Left ventricle myocardium superior (tissue), 1 donor: ENCODE measurements around the gene SND1. TPM values are rescaled to one million over a fixed set of nuclear protein-coding genes. Genes with fewer than 3 reads are reported as not detected.
"Not testable (repeated sequence)": the region's sequence is repeated elsewhere in the genome, so short reads cannot be mapped to it uniquely, and the experiment has no call there.

Source experiments
- ATAC-seq: fragments of 200-7000 bp; cut with Tn5 transposase; one replicate; pipeline ENCODE4 v1.9.1; 2020; ENCODE audit warnings: mild to moderate bottlenecking, moderate library complexity
- DNase-seq: peaks from one replicate; pipeline ENCODE4 v3.0.0-alpha.2; 2020
- intact Hi-C: fragments of 100-400 bp; cut with micrococcal nuclease; formaldehyde crosslinking; loops from one replicate; pipeline ENCODE4 v1.11.0; 2022
- total RNA-seq: library from RNA; stranded (reverse); fragmentation: NEBNext Ultra II Directional; extraction: Animal tissue kit (Norgen Biotek cat#: 25700); gene quantifications from one replicate; pipeline ENCODE4 v1.2.1, GENCODE V29; 2021
- donor health status: DM: no; HTN: yes; CAD: no; lungs with severe emphysema.

SND1 gene
- total RNA-seq, 1 donor from 2014 or later: 92.3 TPM

DNA sequence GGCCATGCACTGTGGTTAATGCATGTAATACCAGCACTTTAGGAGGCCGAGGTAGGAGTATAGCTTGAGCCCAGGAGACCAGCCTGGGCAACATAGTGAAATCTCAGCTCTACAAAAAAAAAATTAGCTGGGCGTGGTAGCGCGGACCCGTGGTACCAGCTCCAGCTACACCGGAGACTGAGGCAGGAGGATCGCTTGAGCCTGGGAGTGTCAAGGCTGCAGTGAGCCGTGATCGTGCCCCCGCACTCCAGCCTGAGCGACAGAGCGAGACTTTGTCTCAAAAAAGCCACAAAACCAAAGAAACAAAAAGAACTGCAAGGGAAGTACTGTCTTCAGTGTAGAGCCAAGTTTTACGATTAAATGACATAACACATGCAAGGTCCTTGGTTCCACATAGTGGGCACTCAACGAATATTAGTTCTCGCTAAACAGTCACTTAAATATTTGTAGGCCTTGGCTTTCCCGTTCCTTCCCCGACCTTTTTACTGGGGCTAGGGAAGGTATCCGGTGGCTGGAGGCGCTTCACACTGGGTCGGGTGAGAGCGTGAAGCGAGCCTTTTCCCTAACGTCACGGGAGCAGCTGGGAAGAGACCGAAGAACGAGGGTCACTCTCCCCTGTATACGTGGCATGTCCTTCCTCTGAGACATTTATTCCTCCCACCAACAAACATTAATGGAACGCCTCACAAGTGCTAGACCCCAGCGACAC lies 993 bp upstream of the SND1 start:
- intact Hi-C loops: no loop called here
- DNase-seq: no peak

DNA sequence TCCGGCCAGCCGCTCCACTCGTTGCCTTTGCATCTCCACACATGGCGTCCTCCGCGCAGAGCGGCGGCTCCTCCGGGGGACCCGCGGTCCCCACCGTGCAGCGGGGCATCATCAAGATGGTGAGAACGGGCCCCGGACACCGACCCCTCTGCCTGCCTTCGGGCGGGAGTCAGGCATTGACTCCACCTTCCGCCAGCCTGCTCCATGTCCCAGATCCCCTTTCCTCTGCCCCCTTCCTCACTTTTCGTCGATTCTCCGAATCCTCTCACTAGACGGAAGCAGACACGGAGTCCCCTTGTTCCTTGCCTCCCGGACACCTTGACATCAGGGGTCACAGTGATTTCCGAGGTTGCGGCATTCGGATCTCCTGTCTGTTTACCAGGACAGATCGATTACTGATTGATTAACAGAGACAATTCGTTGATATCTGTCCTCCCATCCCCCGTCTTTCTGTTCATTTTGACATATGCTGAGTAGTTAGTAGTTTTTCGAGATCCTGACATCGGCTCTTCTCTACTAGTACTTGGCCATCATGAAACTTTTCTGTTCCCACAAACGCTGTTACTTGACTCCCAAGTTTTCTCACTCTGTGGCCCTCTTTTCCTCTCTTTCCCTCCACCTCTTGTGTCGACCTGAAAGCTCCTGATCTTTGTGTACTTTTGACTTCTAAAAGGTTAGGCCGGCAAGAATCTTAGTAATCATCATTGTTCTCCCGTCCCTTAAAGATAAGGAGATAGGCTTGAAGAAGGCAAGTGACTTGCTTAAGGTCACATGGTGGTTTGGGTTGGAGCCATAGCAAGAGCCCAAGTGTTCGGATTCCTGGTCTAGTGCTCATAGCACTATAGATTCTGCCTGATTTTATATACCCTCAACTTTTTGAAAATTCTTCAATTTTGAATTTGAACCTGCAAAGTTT lies 597 bp downstream of the SND1 start:
- no peak for DNase-seq
- intact Hi-C loops: no loop called here

More for the DNA sequence above, 993 bp upstream of the SND1 start:
- ATAC-seq: peak; percentile 24

DNA sequence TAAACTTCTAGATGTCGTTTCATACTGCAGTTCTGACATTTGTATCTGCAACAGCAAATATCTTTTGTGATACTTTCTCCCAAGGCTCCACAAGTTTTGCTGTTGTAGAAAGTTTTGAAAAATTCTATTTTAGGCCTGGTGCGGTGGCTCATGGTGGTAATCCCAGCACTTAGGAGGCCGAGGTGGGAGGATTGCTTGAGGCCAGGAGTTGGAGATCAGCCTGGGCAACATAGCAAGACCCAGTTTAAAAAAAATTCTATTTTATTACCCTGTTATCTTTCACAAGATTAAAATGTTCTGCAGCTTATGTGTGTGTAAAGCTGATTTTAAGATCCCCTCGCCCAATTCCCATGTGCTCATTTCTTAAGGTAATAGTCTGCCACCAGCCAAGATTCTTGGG lies 1.4 kb downstream of the SND1 start:
- intact Hi-C loops: no loop called here
- ATAC-seq: no peak
- DNase-seq: no peak

More for the DNA sequence above, 597 bp downstream of the SND1 start:
- peak; percentile 24 for ATAC-seq

DNA sequence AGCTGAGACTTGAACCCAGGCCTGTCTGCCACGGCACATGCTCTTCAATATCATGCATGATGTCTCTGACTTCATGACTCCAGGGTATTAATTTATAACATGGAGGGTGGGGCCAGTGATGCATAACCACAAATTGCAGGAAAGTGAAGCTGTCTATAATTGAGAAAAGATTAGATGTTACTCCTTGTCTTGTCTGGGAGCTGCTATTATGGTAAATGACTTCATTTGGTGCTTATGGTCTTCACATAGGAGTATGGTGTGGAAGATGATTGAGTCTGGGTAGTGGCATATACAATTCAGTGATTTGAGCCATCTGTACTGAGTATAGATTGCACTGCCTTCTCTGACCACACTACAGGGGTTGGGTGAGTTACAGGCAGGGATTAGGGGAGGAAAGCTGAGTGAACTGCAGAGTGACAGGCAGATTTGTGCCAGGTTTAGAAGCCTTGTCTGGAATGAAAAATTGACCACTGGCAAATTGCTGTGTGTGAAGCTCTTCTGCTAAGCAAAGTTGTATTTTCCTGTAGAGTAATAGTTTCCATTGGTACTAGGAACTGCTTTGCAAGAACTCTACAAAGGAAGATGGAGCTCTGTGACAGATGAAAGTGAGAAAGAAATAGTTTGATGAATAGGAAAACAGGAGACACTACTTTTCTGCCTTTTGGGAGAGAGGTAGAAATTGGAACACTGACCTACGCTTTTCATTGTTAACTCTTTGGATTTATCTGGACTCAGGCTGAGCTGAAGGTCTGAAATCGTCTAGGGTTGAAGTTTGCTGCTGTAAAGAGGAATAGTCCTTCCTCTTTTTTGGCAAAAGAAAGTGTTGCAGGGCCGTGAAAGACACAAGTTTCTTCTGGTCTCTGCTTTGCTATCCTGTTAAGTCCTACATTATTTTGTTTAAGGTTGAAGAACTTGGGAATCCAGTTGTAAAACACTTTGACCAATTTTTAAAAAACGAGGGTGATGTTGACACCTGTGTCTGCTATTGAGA lies 2.7 kb downstream of the SND1 start:
- DNase-seq (no peak), ATAC-seq (no peak)
- intact Hi-C loops: no loop called here

DNA sequence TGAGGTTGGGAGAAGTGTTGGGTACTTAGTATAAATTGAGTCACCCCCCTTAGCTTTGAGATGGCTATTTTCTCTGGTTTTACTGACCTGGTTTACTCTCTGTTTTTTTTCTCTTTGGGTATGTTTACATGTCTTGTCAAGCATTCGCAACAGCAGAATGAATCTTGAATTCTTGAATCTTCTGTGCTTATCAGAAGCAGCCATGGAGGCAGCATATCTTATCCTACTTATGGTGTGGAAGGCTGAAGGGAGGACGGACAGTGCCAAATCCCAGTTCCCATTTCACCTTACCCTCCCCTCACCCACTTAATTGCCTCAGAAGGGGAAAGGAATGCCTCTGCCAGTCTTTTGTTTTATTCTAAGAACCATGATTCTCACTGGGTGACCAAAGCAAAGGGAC lies 3.7 kb downstream of the SND1 start:
- no peak for ATAC-seq
- intact Hi-C loops: no loop called here

DNA sequence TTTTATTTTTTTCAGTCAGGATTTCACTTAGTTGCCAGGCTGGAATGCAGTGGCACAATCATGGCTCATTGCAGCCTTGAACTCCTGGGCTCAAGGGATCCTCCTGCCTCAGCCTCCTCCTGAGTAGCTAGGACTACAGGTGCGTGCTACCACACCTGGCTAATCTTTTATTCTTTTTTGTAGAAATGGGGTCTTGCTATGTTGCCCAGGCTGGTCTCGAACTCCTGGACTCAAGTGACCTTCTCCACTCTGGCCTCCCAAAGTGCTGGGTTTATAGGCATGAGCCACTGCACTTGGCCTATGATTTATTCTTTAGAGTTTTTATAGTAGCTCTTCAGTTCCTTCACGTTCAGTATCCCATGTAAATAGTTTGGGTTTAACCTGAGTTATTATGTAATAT lies 5.5 kb downstream of the SND1 start:
- no peak for ATAC-seq
- intact Hi-C loops: no loop called here
- DNase-seq: no peak

More for the DNA sequence above, 3.7 kb downstream of the SND1 start:
- DNase-seq: no peak

DNA sequence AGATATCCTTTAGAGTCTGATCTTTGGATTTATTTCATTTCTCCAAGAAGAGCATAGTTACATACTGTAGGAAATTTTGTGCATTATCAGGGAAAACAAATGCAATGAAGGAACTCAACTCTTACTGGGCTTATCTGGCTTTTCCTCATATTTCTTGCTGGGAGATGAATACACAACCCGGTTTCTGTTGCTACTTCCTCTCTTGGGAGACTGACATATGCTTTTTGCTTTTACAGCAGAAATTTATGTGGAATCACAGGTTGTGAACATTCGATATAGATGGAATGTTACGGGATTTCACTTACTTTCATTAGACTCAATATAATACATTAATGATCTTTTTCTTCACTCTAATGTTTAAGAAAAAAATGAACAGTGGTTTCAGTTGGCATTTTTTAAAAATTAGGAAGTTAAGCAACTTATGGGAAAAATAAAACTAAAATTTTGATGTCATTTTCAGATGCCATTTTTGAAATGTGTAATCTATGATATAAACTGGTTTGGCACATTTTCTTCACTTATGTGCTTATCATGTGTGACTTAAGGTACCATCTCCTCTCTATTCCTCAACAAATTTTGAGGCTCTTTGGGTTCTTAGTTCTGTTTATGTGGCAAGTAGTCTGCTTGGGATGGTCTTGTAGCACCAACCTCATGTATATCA lies 7.1 kb downstream of the SND1 start:
- no peak for DNase-seq
- no peak for ATAC-seq

DNA sequence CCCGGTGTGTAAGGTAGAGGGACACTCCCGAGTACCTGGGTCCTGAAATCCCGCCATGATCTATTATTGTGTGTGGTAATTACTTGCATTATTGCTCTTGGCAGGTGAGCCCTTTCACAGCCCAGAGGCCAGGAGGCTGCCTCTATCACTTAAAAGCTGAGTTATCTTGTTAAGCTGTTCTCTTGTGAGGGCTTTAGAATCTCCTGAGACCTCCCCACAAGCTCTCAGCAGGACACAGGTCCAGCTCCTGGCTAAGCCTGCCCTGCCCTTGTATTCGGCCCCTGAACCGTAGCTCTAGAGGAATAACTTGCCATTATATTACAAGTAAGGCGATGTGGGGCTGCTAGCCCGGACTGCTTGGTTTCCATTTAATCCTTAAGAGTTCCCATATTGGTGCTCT lies 13.9 kb downstream of the SND1 start:
- no peak for ATAC-seq
- no peak for DNase-seq
- intact Hi-C loops: no loop called here

More for the DNA sequence above, 7.1 kb downstream of the SND1 start:
- intact Hi-C loops: no loop called here

DNA sequence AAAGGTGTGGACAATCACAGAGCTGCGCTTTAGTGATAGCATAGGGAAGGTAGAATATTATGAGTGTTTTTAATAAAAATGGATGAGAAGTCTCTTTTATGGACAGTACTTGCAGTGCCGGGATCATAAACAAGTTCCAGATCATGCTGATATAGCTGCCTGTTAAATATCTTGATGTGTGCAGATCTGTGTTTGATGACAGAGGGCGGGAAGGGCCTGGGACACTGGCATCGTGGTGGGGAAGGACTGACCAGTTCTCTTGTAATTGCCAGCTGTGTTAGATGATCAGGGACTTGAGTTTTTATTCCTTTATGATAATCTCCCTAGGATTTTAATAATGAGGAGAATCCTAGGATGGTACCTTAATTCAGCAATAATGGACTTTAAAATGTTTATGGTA lies 14.6 kb downstream of the SND1 start:
- intact Hi-C loops: no loop called here
- DNase-seq (no peak), ATAC-seq (no peak)

DNA sequence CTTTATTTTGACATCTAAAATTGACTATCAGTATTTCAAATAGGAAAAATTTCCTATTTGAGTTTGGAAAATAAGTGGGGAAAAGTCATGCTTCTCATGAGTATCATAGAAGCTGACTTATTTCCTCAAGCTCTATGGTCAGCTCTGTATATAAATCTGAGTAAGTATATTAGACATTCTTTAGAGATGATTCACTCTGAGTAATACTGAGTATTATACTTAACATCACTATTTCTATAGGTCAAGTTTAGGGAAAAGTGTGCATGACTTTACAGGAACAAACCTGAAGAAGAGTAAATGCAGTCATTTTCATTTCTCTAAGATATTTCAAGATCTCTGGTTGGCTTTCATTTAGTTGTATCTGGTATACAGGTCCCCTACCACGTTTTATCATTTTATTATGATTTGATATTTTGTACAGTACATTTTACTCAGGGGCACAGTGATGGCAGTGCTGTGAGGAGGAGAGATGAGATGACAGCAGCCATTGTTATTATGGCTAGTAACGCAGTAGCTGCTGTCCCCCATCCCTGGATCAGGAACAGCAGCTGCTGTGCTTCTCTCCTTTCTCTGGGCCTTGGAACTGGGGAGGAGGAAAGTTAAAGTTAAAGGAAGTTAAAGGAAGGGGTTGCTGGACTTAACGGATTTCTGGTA lies 15.2 kb downstream of the SND1 start:
- DNase-seq (no peak), ATAC-seq (no peak)
- intact Hi-C loops: no loop called here

DNA sequence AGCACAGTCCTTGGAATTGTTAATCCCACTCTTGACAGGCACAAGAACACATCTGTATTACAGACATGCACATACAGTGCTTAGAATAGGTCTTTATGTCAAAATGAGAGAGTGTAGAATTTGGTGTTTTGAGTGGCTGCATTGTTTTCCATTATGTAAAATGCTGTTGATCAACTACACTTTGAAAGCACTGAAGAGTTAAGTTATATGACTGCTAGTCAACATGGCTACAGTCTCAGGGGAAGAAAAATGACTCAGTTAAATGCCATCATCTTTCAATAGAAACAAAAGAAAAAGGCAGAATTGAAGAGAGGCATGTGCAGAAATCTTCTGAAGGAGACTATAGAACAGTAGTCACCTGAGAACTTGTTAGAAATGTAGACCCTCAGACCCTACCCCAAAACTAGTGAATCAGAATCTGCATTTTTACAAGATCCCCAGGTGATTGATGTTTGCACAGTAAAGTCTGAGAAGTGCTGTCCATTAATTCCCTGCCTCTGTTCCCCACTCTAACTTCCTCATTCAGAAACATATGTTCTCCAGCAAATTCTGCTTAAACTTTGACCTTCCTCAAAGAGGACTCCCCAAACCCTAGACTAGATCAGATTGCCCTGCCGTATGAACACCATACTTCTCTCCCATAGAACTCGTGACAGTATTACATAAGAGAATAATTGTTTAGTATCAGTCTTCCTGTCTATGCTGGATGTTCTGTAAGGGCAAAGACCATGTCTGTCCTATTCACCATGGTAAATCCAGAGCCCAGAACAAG lies 16.0 kb downstream of the SND1 start:
- ATAC-seq: peak; percentile 57
- DNase-seq: no peak
- intact Hi-C loops: no loop called here

DNA sequence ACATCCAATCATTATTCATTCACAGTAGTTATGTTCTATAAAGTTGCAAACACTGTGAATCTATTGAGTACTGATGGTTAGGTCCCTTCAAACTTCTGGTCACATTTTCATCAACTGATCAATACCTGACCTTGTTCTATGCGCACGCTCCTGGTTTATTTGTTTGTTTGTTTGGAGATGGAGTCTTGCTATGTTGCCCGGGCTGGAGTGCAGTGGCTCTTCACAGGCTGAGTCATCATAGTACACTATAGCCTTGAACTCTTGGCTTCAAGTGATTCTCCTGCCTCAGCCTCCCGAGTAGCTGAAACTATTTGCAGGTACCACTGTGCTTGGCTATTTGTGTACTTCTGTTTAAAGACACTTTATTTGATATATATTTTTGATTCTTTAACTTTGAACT lies 19.3 kb downstream of the SND1 start:
- intact Hi-C loops: no loop called here
- DNase-seq: no peak
- no peak for ATAC-seq

DNA sequence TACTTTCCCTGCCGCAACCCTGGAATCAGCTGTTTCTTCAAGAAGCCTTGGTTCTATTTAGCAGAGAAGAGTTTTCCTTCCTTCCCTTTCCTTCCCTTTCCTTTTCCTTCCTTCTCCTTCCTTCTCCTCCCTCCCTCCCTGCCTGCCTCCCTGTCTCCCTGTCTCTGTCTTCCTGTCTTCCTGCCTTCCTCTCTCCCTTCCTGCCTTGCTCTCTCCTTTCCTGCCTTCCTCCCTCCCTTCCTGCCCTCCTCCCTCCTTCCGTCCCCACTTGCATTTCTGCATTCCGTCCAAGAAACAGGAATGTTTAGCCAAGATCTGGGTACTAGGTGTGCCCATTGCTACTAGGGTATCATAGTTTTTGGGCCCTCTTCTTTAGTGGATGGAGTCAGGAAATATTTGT lies 21.9 kb downstream of the SND1 start:
- DNase-seq: no peak
- intact Hi-C loops: no loop called here
- no peak for ATAC-seq

DNA sequence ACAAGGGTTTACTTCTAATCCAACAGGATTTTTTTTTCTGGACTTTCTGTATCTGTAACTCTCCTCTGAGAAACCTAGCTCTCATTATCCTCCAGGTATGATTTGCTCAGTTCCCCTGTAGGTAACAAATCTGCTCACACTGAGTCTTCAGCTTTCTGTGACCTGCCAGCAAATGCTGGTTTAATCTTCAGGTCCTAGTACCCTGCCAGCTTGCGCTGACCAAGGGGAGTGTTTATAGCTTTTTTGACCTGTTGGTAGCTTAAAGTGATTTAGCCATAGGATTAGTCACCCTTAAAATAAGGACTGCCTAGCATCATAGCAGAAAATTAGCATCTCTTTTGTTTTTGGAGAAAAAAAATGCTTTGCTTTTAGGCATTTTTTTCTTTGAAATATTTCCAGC lies 22.4 kb downstream of the SND1 start:
- no peak for DNase-seq
- intact Hi-C loops: no loop called here
- ATAC-seq: no peak

DNA sequence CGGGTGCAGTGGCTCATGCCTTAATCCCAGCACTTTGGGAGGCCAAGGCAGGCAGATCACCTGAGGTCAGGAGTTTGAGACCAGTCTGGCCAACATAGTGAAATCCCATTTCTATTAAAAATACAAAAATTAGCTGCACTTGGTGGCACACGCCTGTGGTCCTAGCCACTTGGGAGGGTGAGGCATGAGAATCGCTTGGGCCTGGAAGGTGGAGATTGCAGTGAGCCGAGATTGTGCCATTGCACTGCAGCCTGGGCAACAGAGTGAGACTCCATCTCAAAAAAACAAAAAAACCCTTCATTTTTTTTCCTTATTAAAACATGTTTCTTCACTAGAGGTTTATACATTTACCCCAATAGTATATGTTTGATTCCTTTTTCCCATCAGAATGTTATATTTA lies 22.9 kb downstream of the SND1 start:
- ATAC-seq, DNase-seq, intact Hi-C loops: not testable (repeated sequence)

DNA sequence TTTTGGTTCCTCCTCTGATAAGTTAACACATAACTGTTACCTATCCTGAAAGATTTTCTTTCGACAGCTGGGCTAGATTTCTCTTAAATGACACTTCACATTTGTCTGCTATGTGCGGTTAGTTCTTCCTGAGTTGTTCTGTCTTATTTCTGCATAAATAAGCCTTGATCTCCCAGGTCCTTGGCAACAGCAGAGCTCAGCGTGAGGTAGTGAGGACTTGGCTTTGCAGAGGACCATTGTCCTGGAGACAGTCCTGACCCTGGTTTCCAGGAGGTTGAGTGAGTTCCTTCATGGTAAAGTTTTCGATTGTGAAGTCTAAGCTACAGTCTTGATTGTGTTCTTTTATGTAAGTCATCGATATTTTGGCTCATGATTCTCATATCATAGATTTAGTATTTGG lies 23.7 kb downstream of the SND1 start:
- DNase-seq (no peak), ATAC-seq (no peak)
- intact Hi-C loops: no loop called here

DNA sequence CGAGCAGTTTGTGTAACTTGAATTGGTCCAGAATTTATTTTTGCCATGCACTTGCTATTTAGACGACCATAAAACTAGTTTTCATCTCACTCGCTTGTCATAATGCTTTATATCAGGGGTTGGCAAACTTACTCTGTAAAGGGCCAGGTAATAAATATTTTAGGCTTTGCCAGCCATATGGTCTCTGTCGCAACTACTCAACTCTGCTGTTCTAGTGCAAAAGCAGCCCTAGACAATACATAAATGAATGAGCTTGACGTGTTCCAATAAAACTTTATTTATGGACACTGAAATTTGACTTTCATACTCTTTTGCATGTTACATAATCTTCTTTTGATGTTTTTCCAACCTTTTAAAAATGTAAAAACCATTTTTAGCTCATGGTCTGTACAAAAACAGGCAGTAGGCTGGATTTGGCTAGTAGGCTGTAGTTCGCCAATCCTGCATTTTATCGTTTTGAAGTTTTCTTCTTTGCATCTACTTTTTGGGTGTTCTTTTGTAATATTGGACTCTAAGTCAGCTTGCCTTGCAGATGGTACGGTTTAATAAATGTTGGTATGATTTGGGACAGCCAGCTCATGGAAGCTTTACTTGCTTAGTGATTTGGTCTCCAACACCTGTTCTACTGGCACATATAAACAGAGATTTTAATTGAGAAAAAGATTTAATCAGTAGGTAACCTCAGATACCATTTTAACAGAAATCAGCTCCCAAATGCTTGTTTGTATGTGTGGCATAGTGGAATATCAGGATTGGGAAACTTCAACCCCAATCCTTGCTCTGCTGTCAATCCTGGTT lies 25.6 kb downstream of the SND1 start:
- intact Hi-C loops: no loop called here
- ATAC-seq (no peak), DNase-seq (no peak)
